ENCODE data around the gene SMC3.
A peak's percentile ranks its signal among the peaks of the same experiment; 100 is the strongest.
"Not testable (repeated sequence)": the region's sequence is repeated elsewhere in the genome, so short reads cannot be mapped to it uniquely, and the experiment has no call there.

Gene SMC3

GRCh38 chr10:110567201-110568054 is at the start of gene SMC3:
TSS of gene SMC3 (plus strand) at chr10:110567695. CDS start at chr10:110567817, 122 bp downstream.
- DNase-seq: peak; percentile 90

GRCh38 chr10:110522365-110522988 is 45.0 kb upstream of the SMC3 start:
- DNase-seq: no peak

- no peak for DNase-seq
Observed at GRCh38 chr10:110523736-110524135, 43.8 kb upstream of the SMC3 start.

- DNase-seq: no peak
Observed at GRCh38 chr10:110524179-110524858, 43.2 kb upstream of the SMC3 start.

- DNase-seq: no peak
Observed at GRCh38 chr10:110524859-110525232, 42.6 kb upstream of the SMC3 start.

- peak; percentile 86 for DNase-seq
Observed at GRCh38 chr10:110525349-110526260, 41.9 kb upstream of the SMC3 start.

- peak; percentile 70 for DNase-seq
Observed at GRCh38 chr10:110527731-110528171, 39.7 kb upstream of the SMC3 start.

- DNase-seq: no peak
Observed at GRCh38 chr10:110528224-110528996, 39.1 kb upstream of the SMC3 start.

- not testable (repeated sequence) for DNase-seq
Observed at GRCh38 chr10:110528997-110529524, 38.4 kb upstream of the SMC3 start.

GRCh38 chr10:110529596-110530011 is 37.9 kb upstream of the SMC3 start:
- DNase-seq: peak; percentile 49

- DNase-seq: peak; percentile 67
Observed at GRCh38 chr10:110530131-110530831, 37.2 kb upstream of the SMC3 start.

- DNase-seq: no peak
Observed at GRCh38 chr10:110531687-110532086, 35.8 kb upstream of the SMC3 start.

- DNase-seq: not testable (repeated sequence)
Observed at GRCh38 chr10:110532628-110533027, 34.9 kb upstream of the SMC3 start.

GRCh38 chr10:110533149-110533548 is 34.3 kb upstream of the SMC3 start:
- DNase-seq: peak; percentile 84

- DNase-seq: no peak
Observed at GRCh38 chr10:110534571-110534970, 32.9 kb upstream of the SMC3 start.

GRCh38 chr10:110535958-110536891 is 31.3 kb upstream of the SMC3 start:
- DNase-seq: peak; percentile 98

- DNase-seq: peak; percentile 76
Observed at GRCh38 chr10:110539091-110539490, 28.4 kb upstream of the SMC3 start.

- peak; percentile 84 for DNase-seq
Observed at GRCh38 chr10:110540031-110540430, 27.5 kb upstream of the SMC3 start.

- DNase-seq: peak; percentile 97
Observed at GRCh38 chr10:110544958-110545537, 22.4 kb upstream of the SMC3 start.

All from inflammatory macrophage treated with lipopolysaccharide for 4 hours (primary cell).